Measurements from ENCODE around the gene TMEM271. TPM values are rescaled to one million over a fixed set of nuclear protein-coding genes. Genes with fewer than 3 reads are reported as not detected.

TMEM271 gene
- total RNA-seq, 4 donors from 2014 or later: not detected

- H3K9me3 ChIP-seq: no peaks in the 10 kb centered on the region
- no peaks in the 10 kb centered on the region for H3K36me3 ChIP-seq
- DNase-seq: no peak
- H3K4me1 ChIP-seq: no peaks in the 10 kb centered on the region
- no peak overlapping the region for H3K27ac ChIP-seq
- intact Hi-C loops (cut with DNase I; ENCODE audit: low total_unique reads): no loop called here
- 48 to 59% methylated on average over 3 of the region's 3 CpGs for WGBS, 2 donors (ENCODE audit: low coverage in 1 of 2)
- in situ Hi-C loops (cut with MboI; ENCODE audit: low pct_ligation_motif_present in 1 of 4, low pct_unique_long_range_greater_than_20kb in 1 of 4, low sequenced_read_pairs in 3 of 4): no loop called here
- H3K27me3 ChIP-seq: peaks cover 33% of the 10 kb centered on the region
- TF ChIP-seq POLR2AphosphoS5 (IDR thresholded peaks at IDR 0.05) (no peak), EP300 (IDR thresholded peaks at IDR 0.05; ENCODE audit: low read depth) (no peak), CTCF (IDR thresholded peaks at IDR 0.05) (no peak), POLR2A (IDR thresholded peaks at IDR 0.05) (no peak)
- no peak overlapping the region for H3K4me3 ChIP-seq
Observed at GRCh38 chr4:604131-604530, 28.0 kb upstream of the TMEM271 start.

DNA sequence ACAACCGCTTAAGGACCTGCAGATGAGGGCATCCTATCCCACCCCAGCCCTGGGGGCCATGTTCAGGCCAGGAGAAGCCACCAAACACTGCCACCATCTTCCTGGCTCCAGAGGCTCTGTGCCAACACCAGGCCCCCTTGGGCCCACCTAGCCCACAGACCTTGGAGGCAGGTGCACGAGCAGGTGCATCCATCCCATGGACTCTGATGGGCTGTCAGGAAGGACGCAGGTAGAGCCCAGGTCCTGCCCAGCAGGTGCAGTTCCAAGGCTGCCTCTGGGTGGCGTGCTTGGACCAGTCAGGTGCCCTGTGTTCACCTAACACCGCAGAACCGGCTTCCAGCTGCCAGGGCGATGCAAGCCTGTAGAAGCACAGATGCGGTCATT, 26.5 kb upstream of the TMEM271 start:
- H3K4me1 ChIP-seq: no peaks in the 10 kb centered on the region
- intact Hi-C loops (cut with DNase I; ENCODE audit: low total_unique reads) (no loop called here), in situ Hi-C loops (cut with MboI; ENCODE audit: low pct_ligation_motif_present in 1 of 4, low pct_unique_long_range_greater_than_20kb in 1 of 4, low sequenced_read_pairs in 3 of 4) (no loop called here)
- no peak overlapping the region for H3K27ac ChIP-seq
- TF ChIP-seq CTCF (IDR thresholded peaks at IDR 0.05) (peak; percentile 51 to 76 (median 57)), POLR2AphosphoS5 (IDR thresholded peaks at IDR 0.05) (no peak)
- H3K27me3 ChIP-seq: peaks cover 32% of the 10 kb centered on the region
- no peaks in the 10 kb centered on the region for H3K36me3 ChIP-seq
- WGBS, 2 donors (ENCODE audit: low coverage in 1 of 2): 17% methylated on average over 8 of the region's 8 CpGs; no CpG with 5 or more reads in 1 of the 2 donors
- no peaks in the 10 kb centered on the region for H3K9me3 ChIP-seq
- peak; percentile 88 for DNase-seq
- H3K4me3 ChIP-seq: no peak overlapping the region

DNA sequence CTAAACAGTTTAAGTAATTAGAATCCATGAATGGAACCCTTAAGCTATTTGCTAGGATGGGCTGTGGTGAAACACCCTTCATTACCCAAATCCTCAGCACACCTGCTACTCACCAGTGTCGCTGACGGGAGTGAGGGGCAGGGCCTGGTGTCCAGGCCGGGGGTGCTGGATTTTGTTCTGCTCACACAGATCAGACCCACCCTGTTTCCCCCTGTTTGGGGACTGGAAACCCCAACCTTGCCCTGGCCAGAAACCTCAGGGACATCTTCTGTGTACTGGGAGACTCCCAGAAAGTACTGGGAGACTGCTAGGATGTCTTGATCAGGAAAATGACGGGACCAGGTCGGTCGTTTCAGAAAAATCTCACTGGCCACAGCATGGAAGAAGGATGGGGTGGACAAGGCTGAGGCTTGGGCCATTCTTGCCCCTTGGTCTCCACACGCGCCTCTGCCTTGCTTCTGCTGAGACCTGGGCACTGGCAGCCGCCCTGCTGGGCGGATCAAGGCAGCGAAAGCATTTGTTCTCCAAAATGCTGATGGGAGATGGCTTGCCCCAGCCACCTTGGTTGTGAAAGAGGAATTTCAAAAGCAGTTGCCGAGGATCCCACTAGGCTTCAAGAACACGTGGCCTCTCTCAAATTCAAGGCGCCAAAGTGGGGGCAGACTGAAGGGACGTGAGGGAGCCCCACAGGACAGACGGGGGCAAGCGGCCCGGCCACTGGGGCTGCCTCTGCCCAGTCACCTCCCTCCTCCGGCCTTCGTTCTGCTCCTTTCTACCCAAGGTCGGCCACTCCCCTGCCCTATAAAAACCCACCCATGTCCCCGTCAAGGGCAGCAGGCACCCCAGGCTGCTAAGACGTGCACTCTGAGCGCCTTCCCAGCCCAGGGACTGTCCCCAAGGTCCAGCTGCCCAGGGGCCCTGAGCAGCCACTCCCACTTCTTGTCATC, 25.8 kb upstream of the TMEM271 start:
- peaks cover 31% of the 10 kb centered on the region for H3K27me3 ChIP-seq
- no peaks in the 10 kb centered on the region for H3K9me3 ChIP-seq
- in situ Hi-C loops (cut with MboI; ENCODE audit: low pct_ligation_motif_present in 1 of 4, low pct_unique_long_range_greater_than_20kb in 1 of 4, low sequenced_read_pairs in 3 of 4) (no loop called here), intact Hi-C loops (cut with DNase I; ENCODE audit: low total_unique reads) (no loop called here)
- no peak for TF ChIP-seq POLR2A (IDR thresholded peaks at IDR 0.05)
- no peak for TF ChIP-seq EP300 (IDR thresholded peaks at IDR 0.05; ENCODE audit: low read depth)
- TF ChIP-seq CTCF (IDR thresholded peaks at IDR 0.05): no peak
- no peak for TF ChIP-seq POLR2AphosphoS5 (IDR thresholded peaks at IDR 0.05)
- no peaks in the 10 kb centered on the region for H3K4me1 ChIP-seq
- no peaks in the 10 kb centered on the region for H3K36me3 ChIP-seq
- no peak for DNase-seq
- WGBS, 2 donors (ENCODE audit: low coverage in 1 of 2): 80 to 81% methylated on average over 3 to 24 of the region's 24 CpGs
- H3K27ac ChIP-seq: no peak overlapping the region
- H3K4me3 ChIP-seq: no peak overlapping the region

DNA sequence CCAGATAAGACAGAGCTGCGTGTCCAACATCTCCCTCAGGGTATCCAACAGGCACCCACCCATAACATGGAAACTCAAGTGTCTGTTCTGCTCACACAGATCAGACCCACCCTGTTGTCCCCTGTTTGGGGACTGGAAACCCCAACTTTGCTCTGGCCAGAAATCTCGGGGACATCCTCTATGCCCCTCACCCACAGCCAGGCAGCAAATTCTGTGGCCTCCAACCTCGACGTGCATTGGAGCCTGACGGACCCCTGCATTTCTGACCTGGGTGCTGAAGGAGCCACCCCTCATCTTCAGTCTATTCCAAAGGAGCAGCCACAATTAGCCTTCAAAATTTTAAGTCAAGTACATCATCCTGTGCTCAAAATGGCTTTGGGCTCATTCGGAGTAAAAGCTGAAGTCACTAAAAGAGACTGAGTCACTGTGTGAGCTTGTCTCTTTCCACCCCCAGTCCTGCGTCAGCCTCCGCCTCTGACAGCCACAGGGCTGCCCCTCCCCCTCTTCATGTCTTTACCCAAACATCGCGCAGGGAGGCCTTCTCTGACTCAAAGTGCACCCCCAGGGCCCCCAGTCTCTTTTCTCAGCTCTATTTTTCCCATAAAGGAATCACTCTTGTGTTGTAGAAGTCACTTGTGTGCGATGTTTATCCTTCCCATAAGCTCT, 24.9 kb upstream of the TMEM271 start:
- intact Hi-C loops (cut with DNase I; ENCODE audit: low total_unique reads) (no loop called here), in situ Hi-C loops (cut with MboI; ENCODE audit: low pct_ligation_motif_present in 1 of 4, low pct_unique_long_range_greater_than_20kb in 1 of 4, low sequenced_read_pairs in 3 of 4) (no loop called here)
- no peak overlapping the region for H3K27ac ChIP-seq
- TF ChIP-seq POLR2AphosphoS5 (IDR thresholded peaks at IDR 0.05) (no peak), CTCF (IDR thresholded peaks at IDR 0.05) (no peak), EP300 (IDR thresholded peaks at IDR 0.05; ENCODE audit: low read depth) (no peak), POLR2A (IDR thresholded peaks at IDR 0.05) (no peak)
- WGBS, 2 donors (ENCODE audit: low coverage in 1 of 2): 62 to 67% methylated on average over 4 to 11 of the region's 11 CpGs
- H3K4me3 ChIP-seq: no peak overlapping the region
- H3K27me3 ChIP-seq: peaks cover 33% of the 10 kb centered on the region
- no peaks in the 10 kb centered on the region for H3K36me3 ChIP-seq
- no peaks in the 10 kb centered on the region for H3K4me1 ChIP-seq
- no peak for DNase-seq
- no peaks in the 10 kb centered on the region for H3K9me3 ChIP-seq

Data from transverse colon (tissue), 4 donors.